ENCODE measurements around the gene WIZ.

The WIZ gene

GRCh38 chr19:15371786-15372380, 77.9 kb downstream of the WIZ start:
- DNase-seq: no peak

- DNase-seq: no peak
Observed at GRCh38 chr19:15371119-15371518, 78.6 kb downstream of the WIZ start.
